GM23338 (cell line): ENCODE results near the gene FAM25A. TPM values are rescaled to one million over a fixed set of nuclear protein-coding genes. Genes with fewer than 3 reads are reported as not detected.

Source experiments
- ATAC-seq: fragments of 200-7000 bp; cut with Tn5 transposase; 3 replicates; pipeline ENCODE4 v1.9.1; 2020
- DNase-seq: peaks from one replicate; pipeline ENCODE4 v3.0.0-alpha.2; 2015; ENCODE audit warnings: low spot score
- H2AFZ ChIP-seq: fragments of 200-600 bp; sonication (generic); 2 replicates; pipeline ENCODE4 v1.8.0; 2016; ENCODE audit warnings: antibody characterized with exemption, mild to moderate bottlenecking, moderate library complexity
- H3F3A ChIP-seq: fragments of 200-600 bp; sonication (generic); replicated peaks from 2 replicates; pipeline ENCODE4 v1.8.0; 2017; ENCODE audit warnings: antibody characterized with exemption, mixed run types, low read depth
- H3K27ac ChIP-seq: fragments of 200-600 bp; sonication (generic); 2 replicates; pipeline ENCODE4 v1.6.1; 2016; ENCODE audit warnings: low read depth
- H3K27me3 ChIP-seq: fragments of 200-600 bp; sonication (generic); 2 replicates; pipeline ENCODE4 v1.8.0; 2016; ENCODE audit warnings: mild to moderate bottlenecking, mixed run types, moderate library complexity; ENCODE audit not compliant: insufficient read depth
- H3K36me3 ChIP-seq: fragments of 200-600 bp; sonication (generic); 2 replicates; pipeline ENCODE4 v1.8.0; 2016; ENCODE audit warnings: mild to moderate bottlenecking; ENCODE audit not compliant: insufficient read depth
- H3K4me1 ChIP-seq: fragments of 200-600 bp; sonication (generic); 2 replicates; pipeline ENCODE4 v1.8.0; 2016; ENCODE audit warnings: mild to moderate bottlenecking, moderate library complexity; ENCODE audit not compliant: insufficient read depth
- H3K4me2 ChIP-seq: fragments of 200-600 bp; sonication (generic); 2 replicates; pipeline ENCODE4 v1.7.1; 2017; ENCODE audit warnings: mixed run types
- H3K4me3 ChIP-seq: fragments of 200-600 bp; sonication (generic); 2 replicates; pipeline ENCODE4 v1.6.1; 2016; ENCODE audit warnings: mixed run types
- H3K79me2 ChIP-seq: fragments of 200-600 bp; sonication (generic); replicated peaks from 2 replicates; pipeline ENCODE4 v1.8.0; 2017; ENCODE audit warnings: mild to moderate bottlenecking; ENCODE audit not compliant: insufficient read depth
- H3K9me2 ChIP-seq: fragments of 200-600 bp; sonication (generic); 2 replicates; pipeline ENCODE4 v1.8.0; 2017; ENCODE audit not compliant: insufficient read depth
- H4K20me1 ChIP-seq: fragments of 200-600 bp; sonication (generic); replicated peaks from 2 replicates; pipeline ENCODE4 v1.8.0; 2017; ENCODE audit warnings: mild to moderate bottlenecking; ENCODE audit not compliant: insufficient read depth
- H3K27ac Mint-ChIP-seq: 2 replicates; pipeline ENCODE4 v1.8.0; 2020; ENCODE audit warnings: inconsistent platforms, mild to moderate bottlenecking, moderate library complexity, mixed read lengths
- H3K27me3 Mint-ChIP-seq: 3 replicates; pipeline ENCODE4 v1.8.0; 2022; ENCODE audit warnings: low read depth, mild to moderate bottlenecking, moderate library complexity, mixed read lengths, inconsistent platforms; ENCODE audit not compliant: insufficient read depth, poor library complexity
- H3K36me3 Mint-ChIP-seq: 3 replicates; pipeline ENCODE4 v1.8.0; 2021; ENCODE audit warnings: low read depth, mild to moderate bottlenecking, inconsistent platforms, moderate library complexity, mixed read lengths
- H3K4me1 Mint-ChIP-seq: 3 replicates; pipeline ENCODE4 v1.8.0; 2020; ENCODE audit warnings: mild to moderate bottlenecking, inconsistent platforms, mixed read lengths
- H3K4me3 Mint-ChIP-seq: 3 replicates; pipeline ENCODE4 v1.8.0; 2021; ENCODE audit warnings: moderate library complexity, mild to moderate bottlenecking, inconsistent platforms, mixed read lengths
- H3K9me3 Mint-ChIP-seq: 3 replicates; pipeline ENCODE4 v1.8.0; 2020; ENCODE audit warnings: moderate library complexity, mild to moderate bottlenecking, inconsistent platforms, mixed read lengths
- CREB1 ChIP-seq: fragments of 250-450 bp; sonication (Bioruptor Pico); IDR thresholded peaks from 2 replicates; pipeline ENCODE4 v1.5.0; 2020; ENCODE audit warnings: low read depth, mild to moderate bottlenecking, moderate library complexity
- EZH2 ChIP-seq: fragments of 200-600 bp; sonication (generic); IDR thresholded peaks from one replicate; pipeline ENCODE4 v1.8.0; 2017; ENCODE audit warnings: antibody characterized with exemption, mild to moderate bottlenecking, low read depth; ENCODE audit not compliant: unreplicated experiment
- EZH2phosphoT487 ChIP-seq: fragments of 200-600 bp; sonication (generic); IDR thresholded peaks from one replicate; pipeline ENCODE4 v1.8.1; 2018; ENCODE audit warnings: antibody characterized with exemption; ENCODE audit not compliant: unreplicated experiment
- JUNB ChIP-seq: IDR thresholded peaks from one replicate; pipeline ENCODE4 v1.6.1; 2016; ENCODE audit warnings: antibody characterized with exemption; ENCODE audit not compliant: unreplicated experiment
- NANOG ChIP-seq: IDR thresholded peaks from 2 replicates; pipeline ENCODE4 v1.6.1; 2016; ENCODE audit warnings: antibody characterized with exemption, borderline replicate concordance
- POLR2AphosphoS5 ChIP-seq: IDR thresholded peaks from 2 replicates; pipeline ENCODE4 v1.6.1; 2016; ENCODE audit warnings: antibody characterized with exemption, low read depth
- REST ChIP-seq: IDR thresholded peaks from one replicate; pipeline ENCODE4 v1.6.1; 2018; ENCODE audit warnings: antibody characterized with exemption; ENCODE audit not compliant: unreplicated experiment
- STAT1 ChIP-seq: IDR thresholded peaks from one replicate; pipeline ENCODE4 v1.6.1; 2016; ENCODE audit warnings: antibody characterized with exemption; ENCODE audit not compliant: unreplicated experiment
- ZNF114 ChIP-seq: fragments of 250-450 bp; sonication (Bioruptor Pico); IDR thresholded peaks from 2 replicates; pipeline ENCODE4 v1.5.0; 2020; ENCODE audit warnings: mild to moderate bottlenecking, moderate library complexity
- ZNF331 ChIP-seq: fragments of 250-450 bp; sonication (Bioruptor Pico); IDR thresholded peaks from 2 replicates; pipeline ENCODE4 v1.5.0; 2020; ENCODE audit warnings: low read depth, mild to moderate bottlenecking, moderate library complexity
- polyA plus RNA-seq: library from polyadenylated mRNA; unstranded; fragments of >200 nt; fragmentation: Nextera tagmentation; extraction: Ambion mirVana; gene quantifications from 2 replicates; pipeline ENCODE4 v1.2.1, GENCODE V29; 2016
- total RNA-seq: library from RNA; depleted of rRNA; stranded (reverse); fragments of >200 nt; shearing (Covaris generic); gene quantifications from 2 replicates; pipeline ENCODE4 v1.2.3, GENCODE V29; 2014
- TF ChIP-seq, protein P1 (sequence below): fragments of 250-450 bp; sonication (Bioruptor Pico); IDR thresholded peaks from 2 replicates; pipeline ENCODE4 v1.5.0; 2020; ENCODE audit warnings: mild to moderate bottlenecking, moderate library complexity
- TF ChIP-seq, protein P2 (sequence below): IDR thresholded peaks from 2 replicates; pipeline ENCODE4 v1.6.1; 2016; ENCODE audit warnings: antibody characterized with exemption

FAM25A gene
- total and polyA plus RNA-seq, 2 experiments from 2014 or later = not detected

GRCh38 chr10:87053111-87053510 is 33.0 kb downstream of the FAM25A start (continued):
- TF ChIP-seq, protein P1, sequence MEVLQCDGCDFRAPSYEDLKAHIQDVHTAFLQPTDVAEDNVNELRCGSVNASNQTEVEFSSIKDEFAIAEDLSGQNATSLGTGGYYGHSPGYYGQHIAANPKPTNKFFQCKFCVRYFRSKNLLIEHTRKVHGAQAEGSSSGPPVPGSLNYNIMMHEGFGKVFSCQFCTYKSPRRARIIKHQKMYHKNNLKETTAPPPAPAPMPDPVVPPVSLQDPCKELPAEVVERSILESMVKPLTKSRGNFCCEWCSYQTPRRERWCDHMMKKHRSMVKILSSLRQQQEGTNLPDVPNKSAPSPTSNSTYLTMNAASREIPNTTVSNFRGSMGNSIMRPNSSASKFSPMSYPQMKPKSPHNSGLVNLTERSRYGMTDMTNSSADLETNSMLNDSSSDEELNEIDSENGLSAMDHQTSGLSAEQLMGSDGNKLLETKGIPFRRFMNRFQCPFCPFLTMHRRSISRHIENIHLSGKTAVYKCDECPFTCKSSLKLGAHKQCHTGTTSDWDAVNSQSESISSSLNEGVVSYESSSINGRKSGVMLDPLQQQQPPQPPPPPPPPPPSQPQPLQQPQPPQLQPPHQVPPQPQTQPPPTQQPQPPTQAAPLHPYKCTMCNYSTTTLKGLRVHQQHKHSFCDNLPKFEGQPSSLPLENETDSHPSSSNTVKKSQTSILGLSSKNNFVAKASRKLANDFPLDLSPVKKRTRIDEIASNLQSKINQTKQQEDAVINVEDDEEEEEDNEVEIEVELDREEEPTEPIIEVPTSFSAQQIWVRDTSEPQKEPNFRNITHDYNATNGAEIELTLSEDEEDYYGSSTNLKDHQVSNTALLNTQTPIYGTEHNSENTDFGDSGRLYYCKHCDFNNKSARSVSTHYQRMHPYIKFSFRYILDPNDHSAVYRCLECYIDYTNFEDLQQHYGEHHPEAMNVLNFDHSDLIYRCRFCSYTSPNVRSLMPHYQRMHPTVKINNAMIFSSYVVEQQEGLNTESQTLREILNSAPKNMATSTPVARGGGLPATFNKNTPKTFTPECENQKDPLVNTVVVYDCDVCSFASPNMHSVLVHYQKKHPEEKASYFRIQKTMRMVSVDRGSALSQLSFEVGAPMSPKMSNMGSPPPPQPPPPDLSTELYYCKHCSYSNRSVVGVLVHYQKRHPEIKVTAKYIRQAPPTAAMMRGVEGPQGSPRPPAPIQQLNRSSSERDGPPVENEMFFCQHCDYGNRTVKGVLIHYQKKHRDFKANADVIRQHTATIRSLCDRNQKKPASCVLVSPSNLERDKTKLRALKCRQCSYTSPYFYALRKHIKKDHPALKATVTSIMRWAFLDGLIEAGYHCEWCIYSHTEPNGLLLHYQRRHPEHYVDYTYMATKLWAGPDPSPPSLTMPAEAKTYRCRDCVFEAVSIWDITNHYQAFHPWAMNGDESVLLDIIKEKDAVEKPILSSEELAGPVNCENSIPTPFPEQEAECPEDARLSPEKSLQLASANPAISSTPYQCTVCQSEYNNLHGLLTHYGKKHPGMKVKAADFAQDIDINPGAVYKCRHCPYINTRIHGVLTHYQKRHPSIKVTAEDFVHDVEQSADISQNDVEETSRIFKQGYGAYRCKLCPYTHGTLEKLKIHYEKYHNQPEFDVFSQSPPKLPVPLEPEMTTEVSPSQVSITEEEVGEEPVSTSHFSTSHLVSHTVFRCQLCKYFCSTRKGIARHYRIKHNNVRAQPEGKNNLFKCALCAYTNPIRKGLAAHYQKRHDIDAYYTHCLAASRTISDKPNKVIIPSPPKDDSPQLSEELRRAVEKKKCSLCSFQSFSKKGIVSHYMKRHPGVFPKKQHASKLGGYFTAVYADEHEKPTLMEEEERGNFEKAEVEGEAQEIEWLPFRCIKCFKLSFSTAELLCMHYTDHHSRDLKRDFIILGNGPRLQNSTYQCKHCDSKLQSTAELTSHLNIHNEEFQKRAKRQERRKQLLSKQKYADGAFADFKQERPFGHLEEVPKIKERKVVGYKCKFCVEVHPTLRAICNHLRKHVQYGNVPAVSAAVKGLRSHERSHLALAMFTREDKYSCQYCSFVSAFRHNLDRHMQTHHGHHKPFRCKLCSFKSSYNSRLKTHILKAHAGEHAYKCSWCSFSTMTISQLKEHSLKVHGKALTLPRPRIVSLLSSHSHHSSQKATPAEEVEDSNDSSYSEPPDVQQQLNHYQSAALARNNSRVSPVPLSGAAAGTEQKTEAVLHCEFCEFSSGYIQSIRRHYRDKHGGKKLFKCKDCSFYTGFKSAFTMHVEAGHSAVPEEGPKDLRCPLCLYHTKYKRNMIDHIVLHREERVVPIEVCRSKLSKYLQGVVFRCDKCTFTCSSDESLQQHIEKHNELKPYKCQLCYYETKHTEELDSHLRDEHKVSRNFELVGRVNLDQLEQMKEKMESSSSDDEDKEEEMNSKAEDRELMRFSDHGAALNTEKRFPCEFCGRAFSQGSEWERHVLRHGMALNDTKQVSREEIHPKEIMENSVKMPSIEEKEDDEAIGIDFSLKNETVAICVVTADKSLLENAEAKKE = no peak
- TF ChIP-seq EZH2phosphoT487 (no peak), STAT1 (no peak)

DNA sequence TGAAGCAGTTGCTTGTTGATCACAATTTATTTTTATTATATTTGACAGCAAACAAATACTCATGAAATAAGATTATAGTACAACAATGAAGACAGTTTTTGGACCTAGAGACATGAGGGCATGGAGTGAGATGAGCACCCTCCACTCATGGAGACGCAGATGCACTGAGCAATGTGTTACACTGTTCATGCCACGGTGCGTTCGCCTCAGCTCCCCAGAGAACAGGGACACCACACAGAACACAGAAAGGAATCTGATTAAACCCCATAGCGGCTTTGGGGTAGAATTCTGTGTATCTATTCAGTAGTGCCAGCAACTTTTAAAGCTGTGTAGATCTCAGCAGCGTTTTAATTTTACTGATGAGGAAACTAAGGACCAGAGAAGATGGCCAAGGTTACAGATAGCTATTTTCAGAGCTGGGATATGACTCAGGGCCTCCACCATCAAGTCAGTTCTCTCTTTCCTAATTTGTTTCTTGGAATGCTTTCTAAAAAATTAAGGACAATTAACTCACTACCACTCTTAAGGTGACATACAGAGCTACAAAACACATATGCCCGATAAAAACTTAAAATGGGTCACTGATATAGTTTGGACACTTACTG is 33.6 kb downstream of the FAM25A start:
- Mint-ChIP-seq H3K4me3 (no peak overlapping the region), H3K9me3 (no peaks in the 10 kb centered on the region), H3K27ac (no peak overlapping the region), H3K36me3 (peaks cover 49% of the 10 kb centered on the region), H3K27me3 (no peaks in the 10 kb centered on the region), H3K4me1 (no peaks in the 10 kb centered on the region)
- Histone ChIP-seq H3K79me2 (no peaks in the 10 kb centered on the region), H3K4me3 (no peak overlapping the region), H3K4me1 (no peaks in the 10 kb centered on the region), H3K27me3 (no peaks in the 10 kb centered on the region), H3K36me3 (peaks cover 30% of the 10 kb centered on the region), H2AFZ (no peak overlapping the region), H4K20me1 (peaks cover 5% of the 10 kb centered on the region), H3K4me2 (no peak overlapping the region), H3F3A (0 out of 2 replicates have a peak, but pooled peaks cover 4% of the 10 kb centered on the region), H3K27ac (no peak overlapping the region), H3K9me2 (no peaks in the 10 kb centered on the region)
- ATAC-seq (no peak), DNase-seq (no peak)
- TF ChIP-seq EZH2phosphoT487 (no peak), REST (no peak), ZNF114 (CRISPR knock-in tag) (no peak), STAT1 (no peak), JUNB (no peak), POLR2AphosphoS5 (no peak), NANOG (no peak), CREB1 (CRISPR knock-in tag) (no peak), EZH2 (no peak), ZNF331 (CRISPR knock-in tag) (no peak)
- TF ChIP-seq, protein P2, sequence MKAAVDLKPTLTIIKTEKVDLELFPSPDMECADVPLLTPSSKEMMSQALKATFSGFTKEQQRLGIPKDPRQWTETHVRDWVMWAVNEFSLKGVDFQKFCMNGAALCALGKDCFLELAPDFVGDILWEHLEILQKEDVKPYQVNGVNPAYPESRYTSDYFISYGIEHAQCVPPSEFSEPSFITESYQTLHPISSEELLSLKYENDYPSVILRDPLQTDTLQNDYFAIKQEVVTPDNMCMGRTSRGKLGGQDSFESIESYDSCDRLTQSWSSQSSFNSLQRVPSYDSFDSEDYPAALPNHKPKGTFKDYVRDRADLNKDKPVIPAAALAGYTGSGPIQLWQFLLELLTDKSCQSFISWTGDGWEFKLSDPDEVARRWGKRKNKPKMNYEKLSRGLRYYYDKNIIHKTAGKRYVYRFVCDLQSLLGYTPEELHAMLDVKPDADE = no peak
